Fibroblast of lung (primary cell): ENCODE results near the gene BMPR1A. TPM values are rescaled to one million over a fixed set of nuclear protein-coding genes. Genes with fewer than 3 reads are reported as not detected.

Experiments used
- DNase-seq, 2 donors: peaks; one replicate each; pipeline versions ENCODE4 v3.0.0 to v3.0.0-alpha.2; 2010; ENCODE audit warnings: low read depth in 2 of 2
- H2AFZ ChIP-seq: 2 replicates; pipeline ENCODE4 v1.5.1; 2012; ENCODE audit warnings: low read length, control low read depth, inconsistent platforms
- H3K27ac ChIP-seq: 2 replicates; pipeline ENCODE4 v1.5.1; 2011; ENCODE audit warnings: low read length, control low read depth; ENCODE audit not compliant: insufficient read depth
- H3K27me3 ChIP-seq: 2 replicates; pipeline ENCODE4 v1.5.1; 2011; ENCODE audit warnings: mild to moderate bottlenecking, low read length; ENCODE audit not compliant: control insufficient read depth, insufficient read depth
- H3K36me3 ChIP-seq: 2 replicates; pipeline ENCODE4 v1.5.1; 2011; ENCODE audit warnings: low read length; ENCODE audit not compliant: control insufficient read depth, insufficient read depth
- H3K4me1 ChIP-seq: 2 replicates; pipeline ENCODE4 v1.5.1; 2011; ENCODE audit warnings: low read length; ENCODE audit not compliant: control insufficient read depth, insufficient read depth; ENCODE audit errors: extremely low read depth
- H3K4me2 ChIP-seq: 2 replicates; pipeline ENCODE4 v1.5.1; 2011; ENCODE audit warnings: low read length, control low read depth; ENCODE audit not compliant: insufficient read depth; ENCODE audit errors: extremely low read depth
- H3K4me3 ChIP-seq, 4 experiments: fragments of 200-600 bp in 1 of 4; sonication (generic) in 1 of 4; replicated peaks in 1 of 4; 2 replicates each; pipeline ENCODE4 v1.5.1; 2011 to 2016; ENCODE audit warnings: low read length in 4 of 4, low read depth in 3 of 4, mild to moderate bottlenecking in 3 of 4, control low read depth in 2 of 4, inconsistent platforms in 1 of 4, mixed read lengths in 1 of 4; ENCODE audit not compliant: insufficient read depth in 1 of 4; ENCODE audit errors: control extremely low read depth in 1 of 4
- H3K79me2 ChIP-seq: 2 replicates; pipeline ENCODE4 v1.5.1; 2012; ENCODE audit warnings: mild to moderate bottlenecking, low read length, inconsistent platforms; ENCODE audit not compliant: control insufficient read depth, insufficient read depth
- H3K9ac ChIP-seq: 2 replicates; pipeline ENCODE4 v1.5.1; 2011; ENCODE audit warnings: mild to moderate bottlenecking, low read length, control low read depth; ENCODE audit not compliant: insufficient read depth
- H3K9me3 ChIP-seq: 2 replicates; pipeline ENCODE4 v1.5.1; 2012; ENCODE audit warnings: low read depth, low read length; ENCODE audit not compliant: control insufficient read depth, insufficient read depth
- H4K20me1 ChIP-seq: 2 replicates; pipeline ENCODE4 v1.5.1; 2011; ENCODE audit warnings: low read length; ENCODE audit not compliant: control insufficient read depth, insufficient read depth; ENCODE audit errors: extremely low read depth
- EZH2 ChIP-seq: IDR thresholded peaks from 2 replicates; pipeline ENCODE4 v1.5.1; 2012; ENCODE audit warnings: low read length, control low read depth, mild to moderate bottlenecking; ENCODE audit errors: missing control alignments
- polyA plus RNA-seq, 2 donors: library from polyadenylated mRNA; depleted of rRNA in 1 of 2; stranded (reverse) in 1 of 2; unstranded in 1 of 2; fragments of >200 nt; gene quantifications; 2 replicates each; pipeline ENCODE4 v1.2.1, GENCODE V29; 2011 to 2012; ENCODE audit warnings: missing spikeins in 1 of 2
- total RNA-seq: library from RNA; depleted of rRNA; stranded (reverse); fragments of >200 nt; gene quantifications from 2 replicates; pipeline ENCODE4 v1.2.1, GENCODE V29; 2014
- TF ChIP-seq, protein P1 (sequence below), 2 donors: IDR thresholded peaks in 1 of 2; conservative IDR thresholded peaks in 1 of 2; 1 replicate in 1 of 2; 2 replicates in 1 of 2; pipeline ENCODE4 v1.5.1; 2011 to 2012; ENCODE audit warnings: low read length in 2 of 2, control low read depth in 1 of 2, inconsistent platforms in 1 of 2, low read depth in 1 of 2, mild to moderate bottlenecking in 1 of 2

Gene BMPR1A
- total and polyA plus RNA-seq, 2 donors (not counting 1 experiment from before 2014, with no cell fraction given), result 52.8 to 61.8 TPM

DNA sequence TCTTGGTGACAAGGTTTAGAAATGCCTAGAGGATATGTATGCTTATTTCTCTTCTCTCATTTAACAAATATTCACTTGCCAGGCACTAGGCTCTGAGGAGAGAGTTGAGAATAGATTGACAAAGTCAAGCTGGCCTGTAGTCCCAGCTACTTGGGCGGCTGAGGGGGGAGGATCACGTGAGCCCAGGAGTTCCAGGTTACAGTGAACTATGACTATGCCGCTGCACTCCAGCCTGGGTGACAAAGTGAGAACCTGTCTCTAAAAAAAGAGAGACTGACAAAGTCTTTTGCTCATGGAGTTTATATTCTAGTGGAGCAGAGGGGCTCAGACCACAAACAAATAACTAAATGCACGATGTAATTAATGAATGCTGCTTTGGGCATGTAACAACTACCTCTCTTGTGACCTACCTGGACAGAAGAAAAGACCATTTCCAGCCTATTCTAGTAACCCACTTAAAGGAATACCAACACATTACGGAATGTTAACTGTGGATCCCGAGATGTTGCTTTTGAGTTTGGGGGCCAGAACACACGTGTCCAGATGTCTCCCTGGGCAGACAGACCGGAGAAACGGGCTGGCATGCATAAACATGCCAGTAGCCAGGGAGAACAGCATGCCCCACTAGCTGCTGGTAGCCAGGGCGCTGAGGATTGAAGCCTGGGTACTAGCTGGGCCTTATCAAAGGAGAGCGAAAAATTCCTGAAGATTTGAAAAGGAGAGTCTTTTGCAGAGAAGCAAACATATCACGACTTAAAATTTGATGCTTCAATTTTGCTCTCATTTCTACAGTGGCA lies 2.6 kb upstream of the BMPR1A start:
- Histone ChIP-seq H3K4me1 (no peaks in the 10 kb centered on the region), H3K27me3 (no peaks in the 10 kb centered on the region), H4K20me1 (no peaks in the 10 kb centered on the region), H3K36me3 (no peaks in the 10 kb centered on the region), H3K4me2 (no peak overlapping the region), H3K9ac (no peak overlapping the region), H2AFZ (no peak overlapping the region), H3K9me3 (no peaks in the 10 kb centered on the region), H3K4me3 (no peak overlapping the region), H3K79me2 (peaks cover 24% of the 10 kb centered on the region), H3K27ac (no peak overlapping the region)
- TF ChIP-seq EZH2, result no peak
- TF ChIP-seq, protein P1, sequence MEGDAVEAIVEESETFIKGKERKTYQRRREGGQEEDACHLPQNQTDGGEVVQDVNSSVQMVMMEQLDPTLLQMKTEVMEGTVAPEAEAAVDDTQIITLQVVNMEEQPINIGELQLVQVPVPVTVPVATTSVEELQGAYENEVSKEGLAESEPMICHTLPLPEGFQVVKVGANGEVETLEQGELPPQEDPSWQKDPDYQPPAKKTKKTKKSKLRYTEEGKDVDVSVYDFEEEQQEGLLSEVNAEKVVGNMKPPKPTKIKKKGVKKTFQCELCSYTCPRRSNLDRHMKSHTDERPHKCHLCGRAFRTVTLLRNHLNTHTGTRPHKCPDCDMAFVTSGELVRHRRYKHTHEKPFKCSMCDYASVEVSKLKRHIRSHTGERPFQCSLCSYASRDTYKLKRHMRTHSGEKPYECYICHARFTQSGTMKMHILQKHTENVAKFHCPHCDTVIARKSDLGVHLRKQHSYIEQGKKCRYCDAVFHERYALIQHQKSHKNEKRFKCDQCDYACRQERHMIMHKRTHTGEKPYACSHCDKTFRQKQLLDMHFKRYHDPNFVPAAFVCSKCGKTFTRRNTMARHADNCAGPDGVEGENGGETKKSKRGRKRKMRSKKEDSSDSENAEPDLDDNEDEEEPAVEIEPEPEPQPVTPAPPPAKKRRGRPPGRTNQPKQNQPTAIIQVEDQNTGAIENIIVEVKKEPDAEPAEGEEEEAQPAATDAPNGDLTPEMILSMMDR (conservative IDR thresholded peaks at IDR 0.05 in 1 of 2, IDR thresholded peaks at IDR 0.05 in 1 of 2; ENCODE audit: low read depth in 1 of 2, low read length in 2 of 2), result no peak
- no peak for DNase-seq

GRCh38 chr10:86755454-86755739 lies 1.0 kb upstream of the BMPR1A start:
- peak overlapping the region; percentile 34 to 88 (median 63) for H3K4me3 ChIP-seq
- peak overlapping the region; percentile 96 for H3K4me2 ChIP-seq
- H3K9ac ChIP-seq, result peak overlapping the region; percentile 85
- H3K27me3 ChIP-seq, result no peaks in the 10 kb centered on the region
- peak overlapping the region; percentile 64 for H2AFZ ChIP-seq
- peak overlapping the region; percentile 94 for H3K27ac ChIP-seq
- H3K79me2 ChIP-seq, result peaks cover 36% of the 10 kb centered on the region
- H4K20me1 ChIP-seq, result no peaks in the 10 kb centered on the region
- H3K36me3 ChIP-seq, result no peaks in the 10 kb centered on the region
- TF ChIP-seq EZH2, result no peak
- TF ChIP-seq, protein P1 (conservative IDR thresholded peaks at IDR 0.05 in 1 of 2, IDR thresholded peaks at IDR 0.05 in 1 of 2; ENCODE audit: low read depth in 1 of 2, low read length in 2 of 2), result no peak
- no peaks in the 10 kb centered on the region for H3K4me1 ChIP-seq
- H3K9me3 ChIP-seq, result no peaks in the 10 kb centered on the region
- DNase-seq, result no peak

- peak; percentile 81 to 86 for DNase-seq
- TF ChIP-seq, protein P1 (conservative IDR thresholded peaks at IDR 0.05 in 1 of 2, IDR thresholded peaks at IDR 0.05 in 1 of 2; ENCODE audit: low read depth in 1 of 2, low read length in 2 of 2), result no peak
- Histone ChIP-seq H3K4me3 (peak overlapping the region; percentile 34 to 88 (median 63)), H4K20me1 (no peaks in the 10 kb centered on the region), H3K4me1 (no peaks in the 10 kb centered on the region), H3K79me2 (peaks cover 42% of the 10 kb centered on the region), H3K4me2 (peak overlapping the region; percentile 96), H3K27ac (peak overlapping the region; percentile 94), H3K27me3 (no peaks in the 10 kb centered on the region), H2AFZ (peak overlapping the region; percentile 64), H3K9ac (peak overlapping the region; percentile 85), H3K9me3 (no peaks in the 10 kb centered on the region), H3K36me3 (no peaks in the 10 kb centered on the region)
Measured at GRCh38 chr10:86755740-86756510, 494 bp upstream of the BMPR1A start.
